ENCODE measurements around the gene SUPT6H.

- TF ChIP-seq ZFX (IDR thresholded peaks at IDR 0.05; ENCODE audit: borderline replicate concordance) (no peak), CTCF (IDR thresholded peaks at IDR 0.05) (no peak)
These were observed 55.0 kb downstream of the SUPT6H start for GRCh38 chr17:28716740-28717577.

Data from 22Rv1 (cell line).